NCI-H2107 treated with DMSO at 0.1 percent for 48 hours (cell line): ENCODE results near the gene DEFB113.

ENCODE experiments used
- DNase-seq: peaks from one replicate; lab custom pipeline; 2025; ENCODE audit not compliant: unreplicated experiment; lab: John Stamatoyannopoulos, UW

DEFB113 gene

GRCh38 chr6:49937017-49937416, 32.4 kb downstream of the DEFB113 start:
- no peak for DNase-seq

- DNase-seq = no peak
Measured at GRCh38 chr6:49935387-49935786, 34.0 kb downstream of the DEFB113 start.

GRCh38 chr6:49934770-49935169, 34.7 kb downstream of the DEFB113 start:
- no peak for DNase-seq

- no peak for DNase-seq
Measured at GRCh38 chr6:49933526-49933925, 35.9 kb downstream of the DEFB113 start.

GRCh38 chr6:49929340-49929739, 40.1 kb downstream of the DEFB113 start:
- no peak for DNase-seq

GRCh38 chr6:49923826-49924225, 45.6 kb downstream of the DEFB113 start:
- DNase-seq = peak; percentile 36

GRCh38 chr6:49919935-49920644, 49.3 kb downstream of the DEFB113 start:
- DNase-seq = no peak

- no peak for DNase-seq
Measured at GRCh38 chr6:49919261-49919660, 50.2 kb downstream of the DEFB113 start.

- no peak for DNase-seq
Measured at GRCh38 chr6:49918787-49919186, 50.6 kb downstream of the DEFB113 start.
